DLD1 (cell line): ENCODE results near the gene OTULIN.

Source experiments
- in situ Hi-C: cut with HindIII; loops from 2 replicates; pipeline ENCODE4 v1.10.0; 2017; ENCODE audit warnings: low sequenced_read_pairs

Gene OTULIN

GRCh38 chr5:14664270-14665100 lies at the start of gene OTULIN:
TSS of gene OTULIN (plus strand) at chr5:14664718. CDS start at chr5:14664826, 108 bp downstream.
- in situ Hi-C loops: loop anchor here (25.0 kb wide), 1 partner anchor 677 kb away; no protein-coding TSS in a partner anchor

GRCh38 chr5:14615365-14615764 lies 49.2 kb upstream of the OTULIN start:
- in situ Hi-C loops: no loop called here

- in situ Hi-C loops: no loop called here
Measured at GRCh38 chr5:14617441-14617840, 47.1 kb upstream of the OTULIN start.

GRCh38 chr5:14627270-14627669 lies 37.2 kb upstream of the OTULIN start:
- in situ Hi-C loops: loop anchor here (25.0 kb wide), 1 partner anchor 265 kb away; no protein-coding TSS in a partner anchor

GRCh38 chr5:14628346-14628745 lies 36.2 kb upstream of the OTULIN start:
- in situ Hi-C loops: loop anchor here (25.0 kb wide), 1 partner anchor 266 kb away; no protein-coding TSS in a partner anchor

GRCh38 chr5:14630671-14631070 lies 33.8 kb upstream of the OTULIN start:
- in situ Hi-C loops: loop anchor here (25.0 kb wide), 1 partner anchor 268 kb away; no protein-coding TSS in a partner anchor

- in situ Hi-C loops: loop anchor here (25.0 kb wide), 1 partner anchor 273 kb away; no protein-coding TSS in a partner anchor
Measured at GRCh38 chr5:14635656-14636055, 28.9 kb upstream of the OTULIN start.

- in situ Hi-C loops: loop anchor here (25.0 kb wide), 1 partner anchor 278 kb away; no protein-coding TSS in a partner anchor
Measured at GRCh38 chr5:14640765-14641164, 23.8 kb upstream of the OTULIN start.

- in situ Hi-C loops: loop anchor here (25.0 kb wide), 1 partner anchor 282 kb away; no protein-coding TSS in a partner anchor
Measured at GRCh38 chr5:14644623-14645237, 19.8 kb upstream of the OTULIN start.

- in situ Hi-C loops: loop anchor here (25.0 kb wide), 1 partner anchor 663 kb away; no protein-coding TSS in a partner anchor
Measured at GRCh38 chr5:14650052-14650451, 14.5 kb upstream of the OTULIN start.

- in situ Hi-C loops: loop anchor here (25.0 kb wide), 1 partner anchor 668 kb away; no protein-coding TSS in a partner anchor
Measured at GRCh38 chr5:14655146-14655741, 9.3 kb upstream of the OTULIN start.

GRCh38 chr5:14656898-14657297 lies 7.6 kb upstream of the OTULIN start:
- in situ Hi-C loops: loop anchor here (25.0 kb wide), 1 partner anchor 670 kb away; no protein-coding TSS in a partner anchor

- in situ Hi-C loops: loop anchor here (25.0 kb wide), 1 partner anchor 673 kb away; no protein-coding TSS in a partner anchor
Measured at GRCh38 chr5:14659821-14660607, 4.5 kb upstream of the OTULIN start.

- in situ Hi-C loops: loop anchor here (25.0 kb wide), 1 partner anchor 674 kb away; no protein-coding TSS in a partner anchor
Measured at GRCh38 chr5:14660833-14661232, 3.7 kb upstream of the OTULIN start.

GRCh38 chr5:14662721-14663260 lies 1.7 kb upstream of the OTULIN start:
- in situ Hi-C loops: loop anchor here (25.0 kb wide), 1 partner anchor 675 kb away; no protein-coding TSS in a partner anchor

GRCh38 chr5:14663734-14664269 lies 716 bp upstream of the OTULIN start:
- in situ Hi-C loops: loop anchor here (25.0 kb wide), 1 partner anchor 677 kb away; no protein-coding TSS in a partner anchor

GRCh38 chr5:14665101-14665822 lies 744 bp downstream of the OTULIN start:
- in situ Hi-C loops: loop anchor here (25.0 kb wide), 1 partner anchor 678 kb away; no protein-coding TSS in a partner anchor

- in situ Hi-C loops: loop anchor here (25.0 kb wide), 1 partner anchor 679 kb away; no protein-coding TSS in a partner anchor
Measured at GRCh38 chr5:14665949-14666348, 1.4 kb downstream of the OTULIN start.
